WTC11 (cell line): ENCODE measurements around the gene METTL25B. TPM values are rescaled to one million over a fixed set of nuclear protein-coding genes. Genes with fewer than 3 reads are reported as not detected.

ENCODE experiments used
- ATAC-seq: fragments of 200-7000 bp; cut with Tn5 transposase; 2 replicates; pipeline ENCODE4 v1.10.0; 2021; ENCODE audit warnings: mild to moderate bottlenecking, moderate library complexity
- CTCF ChIA-PET: fragments of 300-600 bp; sonication (Branson Sonifier 250); formaldehyde crosslinking; loops from one replicate; lab custom pipeline; 2021; ENCODE audit warnings: antibody characterized with exemption; lab: Charles Lee
- POLR2A ChIA-PET: fragments of 350-600 bp; sonication (Branson Sonifier 250); formaldehyde crosslinking; loops from one replicate; lab custom pipeline; 2021; ENCODE audit warnings: antibody characterized with exemption; lab: Charles Lee
- DNase-seq: peaks from one replicate; pipeline ENCODE4 v3.0.0; 2021; ENCODE audit warnings: low spot score
- H3K27ac Mint-ChIP-seq: 2 replicates; pipeline ENCODE4 v1.8.0; 2021; ENCODE audit warnings: mixed read lengths
- H3K27me3 Mint-ChIP-seq: 2 replicates; pipeline ENCODE4 v1.8.0; 2021; ENCODE audit warnings: low read depth, mild to moderate bottlenecking, moderate library complexity, mixed read lengths
- H3K36me3 Mint-ChIP-seq: 2 replicates; pipeline ENCODE4 v1.8.0; 2021; ENCODE audit warnings: mixed read lengths
- H3K4me1 Mint-ChIP-seq: 2 replicates; pipeline ENCODE4 v1.8.0; 2022; ENCODE audit warnings: mixed read lengths
- H3K4me3 Mint-ChIP-seq: 2 replicates; pipeline ENCODE4 v1.8.0; 2021; ENCODE audit warnings: mild to moderate bottlenecking, moderate library complexity, mixed read lengths
- H3K9me3 Mint-ChIP-seq: 2 replicates; pipeline ENCODE4 v1.8.0; 2021; ENCODE audit warnings: mixed read lengths
- AFF4 ChIP-seq: sonication (generic); formaldehyde crosslinking; IDR thresholded peaks from 2 replicates; pipeline ENCODE4 v1.8.1; 2023; ENCODE audit warnings: mild to moderate bottlenecking, missing genetic modification reagents, borderline replicate concordance
- AR ChIP-seq: fragments of 250-450 bp; sonication (Bioruptor Pico); IDR thresholded peaks from 2 replicates; pipeline ENCODE4 v1.9.0; 2021; ENCODE audit warnings: mild to moderate bottlenecking
- CREB1 ChIP-seq: sonication (generic); formaldehyde crosslinking; IDR thresholded peaks from 2 replicates; pipeline ENCODE4 v1.8.0; 2023; ENCODE audit warnings: mild to moderate bottlenecking, missing genetic modification reagents
- EMX1 ChIP-seq: fragments of 250-450 bp; sonication (Bioruptor Pico); IDR thresholded peaks from 2 replicates; pipeline ENCODE4 v1.8.0; 2021; ENCODE audit warnings: mild to moderate bottlenecking
- FOXK1 ChIP-seq: sonication (generic); formaldehyde crosslinking; IDR thresholded peaks from 2 replicates; pipeline ENCODE4 v1.8.0; 2022; ENCODE audit warnings: mild to moderate bottlenecking, moderate library complexity, missing genetic modification reagents
- FOXP4 ChIP-seq: sonication (generic); formaldehyde crosslinking; IDR thresholded peaks from 2 replicates; pipeline ENCODE4 v1.8.0; 2022; ENCODE audit warnings: mild to moderate bottlenecking, missing genetic modification reagents
- HMGXB4 ChIP-seq: sonication (generic); formaldehyde crosslinking; IDR thresholded peaks from 2 replicates; pipeline ENCODE4 v1.8.1; 2023; ENCODE audit warnings: mild to moderate bottlenecking, moderate library complexity, missing genetic modification reagents
- JAZF1 ChIP-seq: fragments of 250-450 bp; sonication (Bioruptor Pico); IDR thresholded peaks from 2 replicates; pipeline ENCODE4 v1.9.0; 2021; ENCODE audit warnings: moderate library complexity, mild to moderate bottlenecking, inconsistent platforms
- KAT7 ChIP-seq: sonication (generic); formaldehyde crosslinking; IDR thresholded peaks from 2 replicates; pipeline ENCODE4 v1.8.1; 2023; ENCODE audit warnings: missing genetic modification reagents, mild to moderate bottlenecking, borderline replicate concordance
- MXD4 ChIP-seq: fragments of 250-450 bp; sonication (Bioruptor Pico); IDR thresholded peaks from 2 replicates; pipeline ENCODE4 v1.8.0; 2021; ENCODE audit warnings: mild to moderate bottlenecking, moderate library complexity, borderline replicate concordance
- NR3C1 ChIP-seq: sonication (generic); formaldehyde crosslinking; conservative IDR thresholded peaks from 2 replicates; pipeline ENCODE4 v1.8.1; 2023; ENCODE audit warnings: low read depth, mild to moderate bottlenecking, missing genetic modification reagents
- RELA ChIP-seq: sonication (generic); formaldehyde crosslinking; IDR thresholded peaks from 2 replicates; pipeline ENCODE4 v1.8.1; 2022; ENCODE audit warnings: missing genetic modification reagents, mild to moderate bottlenecking, borderline replicate concordance
- TCF7 ChIP-seq: sonication (generic); formaldehyde crosslinking; IDR thresholded peaks from 2 replicates; pipeline ENCODE4 v1.8.0; 2022; ENCODE audit warnings: mild to moderate bottlenecking, low read depth, missing genetic modification reagents, moderate library complexity
- TEAD4 ChIP-seq: sonication (generic); formaldehyde crosslinking; IDR thresholded peaks from 2 replicates; pipeline ENCODE4 v1.8.0; 2022; ENCODE audit warnings: mild to moderate bottlenecking, missing genetic modification reagents
- ZNF317 ChIP-seq: sonication (generic); formaldehyde crosslinking; IDR thresholded peaks from 2 replicates; pipeline ENCODE4 v1.8.1; 2023; ENCODE audit warnings: low read depth, mild to moderate bottlenecking, moderate library complexity, missing genetic modification reagents, borderline replicate concordance
- ZNF396 ChIP-seq: fragments of 250-450 bp; sonication (Bioruptor Pico); IDR thresholded peaks from 2 replicates; pipeline ENCODE4 v1.8.0; 2021; ENCODE audit warnings: mild to moderate bottlenecking, moderate library complexity, borderline replicate concordance
- ZNF416 ChIP-seq: fragments of 250-450 bp; sonication (Bioruptor Pico); IDR thresholded peaks from 2 replicates; pipeline ENCODE4 v1.9.0; 2021; ENCODE audit warnings: mild to moderate bottlenecking, inconsistent platforms
- total RNA-seq: library from RNA; stranded (reverse); gene quantifications from 3 replicates; pipeline ENCODE4 v1.2.3, GENCODE V29; 2021
- TF ChIP-seq, protein P1 (sequence below): fragments of 250-450 bp; sonication (Bioruptor Pico); IDR thresholded peaks from 2 replicates; pipeline ENCODE4 v1.8.0; 2021; ENCODE audit warnings: mild to moderate bottlenecking
- TF ChIP-seq, protein P2 (sequence below): fragments of 200-600 bp; IDR thresholded peaks from 2 replicates; pipeline ENCODE4 v1.8.0; 2022; ENCODE audit warnings: antibody characterized with exemption
- TF ChIP-seq, protein P3 (sequence below): sonication (generic); formaldehyde crosslinking; IDR thresholded peaks from 2 replicates; pipeline ENCODE4 v1.8.1; 2022; ENCODE audit warnings: mild to moderate bottlenecking, moderate library complexity, missing genetic modification reagents

Gene METTL25B
- total RNA-seq, 1 experiment from 2014 or later, result 32.0 TPM

DNA sequence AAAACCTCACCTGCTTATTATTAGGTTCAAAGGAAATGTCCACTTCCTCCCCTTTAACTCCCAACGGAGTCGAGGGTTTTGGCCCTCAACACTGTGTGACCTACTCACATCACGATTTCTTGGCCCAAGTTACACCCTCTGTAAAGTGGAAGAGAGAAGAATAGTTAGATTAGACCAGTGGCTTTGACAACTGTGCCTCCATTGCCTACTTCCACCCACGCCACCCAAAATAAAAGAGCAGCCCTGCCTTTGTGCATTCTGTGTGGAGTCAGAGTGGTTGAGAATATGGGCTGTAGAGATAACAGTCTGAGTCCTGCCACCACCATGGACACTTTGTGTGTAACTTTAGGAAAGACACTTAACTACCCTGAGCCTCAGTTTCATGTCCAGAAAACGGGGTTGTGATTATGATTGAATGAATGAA lies 27.3 kb downstream of the METTL25B start (continued):
- no peak for TF ChIP-seq FOXP4
- TF ChIP-seq JAZF1 (CRISPR knock-in tag), result no peak
- no peak for TF ChIP-seq KAT7 (CRISPR knock-in tag)
- no peak for TF ChIP-seq RELA
- no peak for TF ChIP-seq AFF4 (CRISPR knock-in tag)
- TF ChIP-seq ZNF416 (CRISPR knock-in tag), result no peak
- TF ChIP-seq MXD4 (CRISPR knock-in tag), result no peak
- no peak for TF ChIP-seq FOXK1
- TF ChIP-seq HMGXB4 (CRISPR knock-in tag), result no peak
- TF ChIP-seq AR (CRISPR knock-in tag), result no peak
- TF ChIP-seq, protein P1, sequence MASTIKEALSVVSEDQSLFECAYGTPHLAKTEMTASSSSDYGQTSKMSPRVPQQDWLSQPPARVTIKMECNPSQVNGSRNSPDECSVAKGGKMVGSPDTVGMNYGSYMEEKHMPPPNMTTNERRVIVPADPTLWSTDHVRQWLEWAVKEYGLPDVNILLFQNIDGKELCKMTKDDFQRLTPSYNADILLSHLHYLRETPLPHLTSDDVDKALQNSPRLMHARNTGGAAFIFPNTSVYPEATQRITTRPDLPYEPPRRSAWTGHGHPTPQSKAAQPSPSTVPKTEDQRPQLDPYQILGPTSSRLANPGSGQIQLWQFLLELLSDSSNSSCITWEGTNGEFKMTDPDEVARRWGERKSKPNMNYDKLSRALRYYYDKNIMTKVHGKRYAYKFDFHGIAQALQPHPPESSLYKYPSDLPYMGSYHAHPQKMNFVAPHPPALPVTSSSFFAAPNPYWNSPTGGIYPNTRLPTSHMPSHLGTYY (CRISPR knock-in tag), result no peak
- TF ChIP-seq, all 79 proteins: peak for 0

DNA sequence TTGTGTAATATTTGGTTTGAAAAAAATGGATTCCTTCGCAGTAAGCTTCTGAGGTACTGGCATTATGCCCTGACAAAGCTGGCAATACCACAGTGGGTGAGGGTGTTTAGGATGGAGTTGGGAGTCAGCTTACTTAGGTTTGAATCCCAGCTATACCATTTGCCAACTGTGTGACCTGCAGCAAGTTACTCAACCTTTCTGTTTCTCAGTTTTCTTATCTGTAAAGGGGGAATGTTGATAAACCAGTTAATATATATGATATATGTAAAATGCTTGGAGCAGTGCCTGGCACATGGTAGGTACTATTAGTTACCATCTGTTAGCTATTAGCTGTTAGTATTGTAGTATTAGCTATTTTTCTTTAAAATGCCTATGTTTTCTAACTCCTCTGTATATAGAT lies 28.1 kb downstream of the METTL25B start:
- ChIA-PET POLR2A (interaction anchor here (0.6 kb wide), 1 partner anchor 16 kb away, joined by 4 read pairs; the partner anchor contains the start of gene MRPL24), CTCF (interaction anchor here (0.6 to 2.2 kb wide), 4 partner anchors 28 to 337 kb away, joined by 3 to 5 read pairs (median 4); partner anchors contain the start of gene METTL25B)
- ATAC-seq (no peak), DNase-seq (no peak)
- H3K4me1 Mint-ChIP-seq, result peaks cover 14% of the 10 kb centered on the region
- no peaks in the 10 kb centered on the region for H3K27me3 Mint-ChIP-seq
- H3K36me3 Mint-ChIP-seq, result no peaks in the 10 kb centered on the region
- H3K27ac Mint-ChIP-seq, result no peak overlapping the region
- no peak overlapping the region for H3K4me3 Mint-ChIP-seq
- no peaks in the 10 kb centered on the region for H3K9me3 Mint-ChIP-seq
- no peak for TF ChIP-seq EMX1
- TF ChIP-seq, protein P2, sequence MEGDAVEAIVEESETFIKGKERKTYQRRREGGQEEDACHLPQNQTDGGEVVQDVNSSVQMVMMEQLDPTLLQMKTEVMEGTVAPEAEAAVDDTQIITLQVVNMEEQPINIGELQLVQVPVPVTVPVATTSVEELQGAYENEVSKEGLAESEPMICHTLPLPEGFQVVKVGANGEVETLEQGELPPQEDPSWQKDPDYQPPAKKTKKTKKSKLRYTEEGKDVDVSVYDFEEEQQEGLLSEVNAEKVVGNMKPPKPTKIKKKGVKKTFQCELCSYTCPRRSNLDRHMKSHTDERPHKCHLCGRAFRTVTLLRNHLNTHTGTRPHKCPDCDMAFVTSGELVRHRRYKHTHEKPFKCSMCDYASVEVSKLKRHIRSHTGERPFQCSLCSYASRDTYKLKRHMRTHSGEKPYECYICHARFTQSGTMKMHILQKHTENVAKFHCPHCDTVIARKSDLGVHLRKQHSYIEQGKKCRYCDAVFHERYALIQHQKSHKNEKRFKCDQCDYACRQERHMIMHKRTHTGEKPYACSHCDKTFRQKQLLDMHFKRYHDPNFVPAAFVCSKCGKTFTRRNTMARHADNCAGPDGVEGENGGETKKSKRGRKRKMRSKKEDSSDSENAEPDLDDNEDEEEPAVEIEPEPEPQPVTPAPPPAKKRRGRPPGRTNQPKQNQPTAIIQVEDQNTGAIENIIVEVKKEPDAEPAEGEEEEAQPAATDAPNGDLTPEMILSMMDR, result no peak
- TF ChIP-seq NR3C1, result no peak
- TF ChIP-seq CREB1 (CRISPR knock-in tag), result no peak
- TF ChIP-seq, protein P3, sequence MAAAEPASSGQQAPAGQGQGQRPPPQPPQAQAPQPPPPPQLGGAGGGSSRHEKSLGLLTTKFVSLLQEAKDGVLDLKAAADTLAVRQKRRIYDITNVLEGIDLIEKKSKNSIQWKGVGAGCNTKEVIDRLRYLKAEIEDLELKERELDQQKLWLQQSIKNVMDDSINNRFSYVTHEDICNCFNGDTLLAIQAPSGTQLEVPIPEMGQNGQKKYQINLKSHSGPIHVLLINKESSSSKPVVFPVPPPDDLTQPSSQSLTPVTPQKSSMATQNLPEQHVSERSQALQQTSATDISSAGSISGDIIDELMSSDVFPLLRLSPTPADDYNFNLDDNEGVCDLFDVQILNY (CRISPR knock-in tag), result no peak
- no peak for TF ChIP-seq JAZF1 (CRISPR knock-in tag)
- no peak for TF ChIP-seq TCF7 (CRISPR knock-in tag)
- TF ChIP-seq, protein P1 (CRISPR knock-in tag), result no peak
- TF ChIP-seq TEAD4 (CRISPR knock-in tag), result no peak
- TF ChIP-seq ZNF396 (CRISPR knock-in tag), result no peak
- no peak for TF ChIP-seq FOXK1
- no peak for TF ChIP-seq ZNF317 (CRISPR knock-in tag)
